Myocyte (in vitro differentiated cells): ENCODE measurements around the gene RAD51B. TPM values are rescaled to one million over a fixed set of nuclear protein-coding genes. Genes with fewer than 3 reads are reported as not detected.

Experiments used
- DNase-seq: peaks from one replicate; pipeline ENCODE4 v3.0.0-alpha.2; 2012; ENCODE audit warnings: low read depth
- total RNA-seq: library from RNA; depleted of rRNA; stranded (reverse); fragments of >200 nt; gene quantifications from 2 replicates; pipeline ENCODE4 v1.2.3, GENCODE V29; 2014

Gene RAD51B
- total RNA-seq, 1 donor from 2014 or later: 70.0 TPM

- no peak for DNase-seq
Measured at GRCh38 chr14:68446243-68447040, 626.9 kb downstream of the RAD51B start.

GRCh38 chr14:68447581-68448251 is 628.1 kb downstream of the RAD51B start:
- no peak for DNase-seq

- no peak for DNase-seq
Measured at GRCh38 chr14:68448252-68448902, 628.8 kb downstream of the RAD51B start.

GRCh38 chr14:68449561-68450181 is 630.1 kb downstream of the RAD51B start:
- peak; percentile 65 for DNase-seq

GRCh38 chr14:68450391-68451120 is 631.0 kb downstream of the RAD51B start:
- no peak for DNase-seq

- peak; percentile 73 for DNase-seq
Measured at GRCh38 chr14:68451696-68452373, 632.3 kb downstream of the RAD51B start.

GRCh38 chr14:68458253-68458652 is 638.7 kb downstream of the RAD51B start:
- DNase-seq: no peak

GRCh38 chr14:68458840-68459469 is 639.4 kb downstream of the RAD51B start:
- DNase-seq: peak; percentile 91

GRCh38 chr14:68459480-68460136 is 640.0 kb downstream of the RAD51B start:
- no peak for DNase-seq

- peak; percentile 84 for DNase-seq
Measured at GRCh38 chr14:68460541-68460940, 641.0 kb downstream of the RAD51B start.

GRCh38 chr14:68461086-68461485 is 641.5 kb downstream of the RAD51B start:
- peak; percentile 64 for DNase-seq

GRCh38 chr14:68462683-68463082 is 643.1 kb downstream of the RAD51B start:
- DNase-seq: peak; percentile 63

GRCh38 chr14:68463299-68463698 is 643.7 kb downstream of the RAD51B start:
- DNase-seq: no peak

- no peak for DNase-seq
Measured at GRCh38 chr14:68463705-68464374, 644.3 kb downstream of the RAD51B start.

GRCh38 chr14:68464711-68465110 is 645.1 kb downstream of the RAD51B start:
- DNase-seq: no peak

GRCh38 chr14:68466491-68466977 is 647.0 kb downstream of the RAD51B start:
- peak; percentile 74 for DNase-seq

GRCh38 chr14:68467425-68467824 is 647.8 kb downstream of the RAD51B start:
- DNase-seq: no peak

- no peak for DNase-seq
Measured at GRCh38 chr14:68468437-68469207, 649.0 kb downstream of the RAD51B start.
